Measurements from ENCODE around the gene IL9.

GRCh38 chr5:135944564-135944963 is 48.9 kb upstream of the IL9 start:
- TF ChIP-seq CTCF (IDR thresholded peaks at IDR 0.05) (no peak), EZH2 (IDR thresholded peaks at IDR 0.05) (no peak), EZH2phosphoT487 (IDR thresholded peaks at IDR 0.05) (no peak)

All from neural progenitor cell (in vitro differentiated cells).